Peyer's patch (tissue), 4 donors: ENCODE measurements around the gene EMILIN2. TPM values are rescaled to one million over a fixed set of nuclear protein-coding genes. Genes with fewer than 3 reads are reported as not detected.

Experiments used
- DNase-seq, 3 donors: peaks; one replicate each; pipeline ENCODE4 v3.0.0-alpha.2; 2017 to 2019
- H3K27ac ChIP-seq, 4 donors: fragments of 200-600 bp; sonication (generic); one replicate each; pipeline ENCODE4 v1.5.1; 2016 to 2019
- H3K27me3 ChIP-seq, 2 donors: fragments of 200-600 bp; sonication (generic); one replicate each; pipeline ENCODE4 v1.5.1; 2019
- H3K36me3 ChIP-seq, 3 donors: fragments of 200-600 bp; sonication (generic); one replicate each; pipeline ENCODE4 v1.5.1; 2016 to 2019
- H3K4me1 ChIP-seq, 4 donors: fragments of 200-600 bp; sonication (generic); one replicate each; pipeline ENCODE4 v1.5.1; 2016 to 2019
- H3K4me3 ChIP-seq, 4 donors: fragments of 200-600 bp; sonication (generic); 1 replicate in 3 of 4; 2 replicates in 1 of 4; pipeline ENCODE4 v1.5.1; 2016 to 2019; ENCODE audit warnings: mild to moderate bottlenecking in 1 of 4
- H3K9me3 ChIP-seq, 4 donors: fragments of 200-600 bp; sonication (generic); one replicate each; pipeline ENCODE4 v1.5.1; 2016 to 2019; ENCODE audit warnings: mild to moderate bottlenecking in 1 of 4
- CTCF ChIP-seq, 6 experiments: fragments of 450-650 bp in 4 of 6; fragments of 200-600 bp in 2 of 6; sonication (generic) in 1 of 6; IDR thresholded peaks; one replicate each; pipeline ENCODE4 v1.5.1; 2017 to 2019; ENCODE audit warnings: antibody characterized with exemption in 6 of 6, mild to moderate bottlenecking in 3 of 6, moderate library complexity in 1 of 6
- POLR2A ChIP-seq, 2 donors: fragments of 450-650 bp; IDR thresholded peaks; one replicate each; pipeline ENCODE4 v1.5.1; 2017; ENCODE audit warnings: antibody characterized with exemption in 2 of 2, mild to moderate bottlenecking in 2 of 2, moderate library complexity in 2 of 2
- total RNA-seq, 4 donors: library from RNA; depleted of rRNA; stranded (reverse); fragments of >200 nt; gene quantifications; one replicate each; pipeline ENCODE4 v1.1.0, GENCODE V29; 2016

Gene EMILIN2
- total RNA-seq, 4 donors from 2014 or later: 6.8 to 54.5 (median 12.8) TPM

GRCh38 chr18:2953935-2954653, 107.3 kb downstream of the EMILIN2 start:
- Histone ChIP-seq H3K4me3 (no peak overlapping the region), H3K27ac (no peak overlapping the region), H3K9me3 (no peaks in the 10 kb centered on the region), H3K4me1 (peaks cover 0 to 10% (median 5%) of the 10 kb centered on the region in 4 donors), H3K27me3 (no peaks in the 10 kb centered on the region), H3K36me3 (peaks cover 0 to 75% (median 6%) of the 10 kb centered on the region in 3 donors)
- TF ChIP-seq POLR2A (IDR thresholded peaks at IDR 0.05) (no peak), CTCF (IDR thresholded peaks at IDR 0.05) (no peak)
- DNase-seq: no peak

- Histone ChIP-seq H3K4me1 (peaks cover 0 to 16% (median 5%) of the 10 kb centered on the region in 4 donors), H3K27ac (no peak overlapping the region), H3K27me3 (no peaks in the 10 kb centered on the region), H3K4me3 (no peak overlapping the region), H3K9me3 (no peaks in the 10 kb centered on the region), H3K36me3 (peaks cover 0 to 75% (median 2%) of the 10 kb centered on the region in 3 donors)
- TF ChIP-seq POLR2A (IDR thresholded peaks at IDR 0.05) (no peak), CTCF (IDR thresholded peaks at IDR 0.05) (no peak)
- no peak for DNase-seq
Observed at GRCh38 chr18:2954869-2955645, 108.3 kb downstream of the EMILIN2 start.

- no peak overlapping the region for H3K4me3 ChIP-seq
- H3K9me3 ChIP-seq: no peaks in the 10 kb centered on the region
- no peak for DNase-seq
- no peak for TF ChIP-seq CTCF (IDR thresholded peaks at IDR 0.05)
- TF ChIP-seq POLR2A (IDR thresholded peaks at IDR 0.05): no peak
- no peaks in the 10 kb centered on the region for H3K27me3 ChIP-seq
- H3K27ac ChIP-seq: peak overlapping the region in 3 of 4 donors; percentile 7 to 47 (median 38)
- peaks cover 0 to 65% (median 0%) of the 10 kb centered on the region in 3 donors for H3K36me3 ChIP-seq
- H3K4me1 ChIP-seq: peaks cover 0 to 21% (median 11%) of the 10 kb centered on the region in 4 donors
Observed at GRCh38 chr18:2956056-2956455, 109.2 kb downstream of the EMILIN2 start.

- H3K9me3 ChIP-seq: no peaks in the 10 kb centered on the region
- H3K4me3 ChIP-seq: no peak overlapping the region
- no peak for DNase-seq
- H3K27me3 ChIP-seq: no peaks in the 10 kb centered on the region
- peak overlapping the region; percentile 42 to 82 (median 75) for H3K27ac ChIP-seq
- peaks cover 0 to 37% (median 0%) of the 10 kb centered on the region in 3 donors for H3K36me3 ChIP-seq
- TF ChIP-seq POLR2A (IDR thresholded peaks at IDR 0.05) (no peak), CTCF (IDR thresholded peaks at IDR 0.05) (no peak)
- peaks cover 0 to 33% (median 21%) of the 10 kb centered on the region in 4 donors for H3K4me1 ChIP-seq
Observed at GRCh38 chr18:2958819-2959298, 112.1 kb downstream of the EMILIN2 start.

GRCh38 chr18:2959341-2959740, 112.5 kb downstream of the EMILIN2 start:
- Histone ChIP-seq H3K9me3 (no peaks in the 10 kb centered on the region), H3K4me1 (peaks cover 0 to 29% (median 21%) of the 10 kb centered on the region in 4 donors), H3K27ac (peak overlapping the region; percentile 71 to 82 (median 76)), H3K36me3 (peaks cover 0 to 32% (median 0%) of the 10 kb centered on the region in 3 donors), H3K27me3 (no peaks in the 10 kb centered on the region), H3K4me3 (no peak overlapping the region)
- TF ChIP-seq CTCF (IDR thresholded peaks at IDR 0.05) (no peak), POLR2A (IDR thresholded peaks at IDR 0.05) (no peak)
- DNase-seq: no peak
